ENCODE measurements around the gene ZNF17.

DNA sequence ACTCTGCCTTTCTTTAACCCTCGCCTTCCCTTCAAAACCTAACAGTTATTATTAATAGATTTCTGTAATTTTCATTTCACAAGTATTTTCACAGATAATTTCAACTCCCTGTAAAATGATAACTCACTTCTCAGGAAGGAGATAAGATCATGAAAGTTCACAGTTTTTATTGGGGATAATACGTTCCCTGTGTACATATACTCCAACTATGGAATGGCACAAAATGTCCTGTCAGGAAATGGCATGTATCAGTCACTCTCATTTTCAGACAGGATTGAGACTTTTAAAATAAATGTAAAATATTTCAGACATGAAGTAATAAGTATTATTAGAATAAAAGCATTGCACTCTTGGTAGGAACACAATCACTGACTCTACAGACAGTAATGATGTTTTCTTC is 48.5 kb upstream of the ZNF17 start:
- TF ChIP-seq, protein P1, sequence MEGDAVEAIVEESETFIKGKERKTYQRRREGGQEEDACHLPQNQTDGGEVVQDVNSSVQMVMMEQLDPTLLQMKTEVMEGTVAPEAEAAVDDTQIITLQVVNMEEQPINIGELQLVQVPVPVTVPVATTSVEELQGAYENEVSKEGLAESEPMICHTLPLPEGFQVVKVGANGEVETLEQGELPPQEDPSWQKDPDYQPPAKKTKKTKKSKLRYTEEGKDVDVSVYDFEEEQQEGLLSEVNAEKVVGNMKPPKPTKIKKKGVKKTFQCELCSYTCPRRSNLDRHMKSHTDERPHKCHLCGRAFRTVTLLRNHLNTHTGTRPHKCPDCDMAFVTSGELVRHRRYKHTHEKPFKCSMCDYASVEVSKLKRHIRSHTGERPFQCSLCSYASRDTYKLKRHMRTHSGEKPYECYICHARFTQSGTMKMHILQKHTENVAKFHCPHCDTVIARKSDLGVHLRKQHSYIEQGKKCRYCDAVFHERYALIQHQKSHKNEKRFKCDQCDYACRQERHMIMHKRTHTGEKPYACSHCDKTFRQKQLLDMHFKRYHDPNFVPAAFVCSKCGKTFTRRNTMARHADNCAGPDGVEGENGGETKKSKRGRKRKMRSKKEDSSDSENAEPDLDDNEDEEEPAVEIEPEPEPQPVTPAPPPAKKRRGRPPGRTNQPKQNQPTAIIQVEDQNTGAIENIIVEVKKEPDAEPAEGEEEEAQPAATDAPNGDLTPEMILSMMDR (IDR thresholded peaks at IDR 0.05; ENCODE audit: low read depth, low read length) = no peak
- TF ChIP-seq MAX (IDR thresholded peaks at IDR 0.05; ENCODE audit: low read depth, low read length) (no peak), POLR2A (IDR thresholded peaks at IDR 0.05; ENCODE audit: extremely low read depth, insufficient read length) (no peak)
